NB4 (cell line): Measurements from ENCODE around the gene RBL2.
A peak's percentile ranks its signal among the peaks of the same experiment; 100 is the strongest.
"Not testable (repeated sequence)": the region's sequence is repeated elsewhere in the genome, so short reads cannot be mapped to it uniquely, and the experiment has no call there.

Experiments
- DNase-seq: peaks from one replicate; pipeline ENCODE4 v3.0.0; 2010; ENCODE audit warnings: low read depth
- H3K4me3 ChIP-seq: one replicate; pipeline ENCODE4 v1.5.1; 2011; ENCODE audit warnings: mild to moderate bottlenecking, low read depth, low read length, moderate library complexity
- CTCF ChIP-seq: IDR thresholded peaks from one replicate; pipeline ENCODE4 v1.5.1; 2012; ENCODE audit warnings: low read depth, low read length
- MYC ChIP-seq: IDR thresholded peaks from 2 replicates; pipeline ENCODE4 v1.6.1; 2011; ENCODE audit warnings: low read depth, low read length
- POLR2A ChIP-seq: IDR thresholded peaks from 2 replicates; pipeline ENCODE4 v1.6.1; 2011; ENCODE audit warnings: mild to moderate bottlenecking; ENCODE audit not compliant: insufficient read length; ENCODE audit errors: extremely low read depth
- TF ChIP-seq, protein P1 (sequence below): IDR thresholded peaks from 2 replicates; pipeline ENCODE4 v1.6.1; 2011; ENCODE audit warnings: low read depth, low read length

The RBL2 gene

DNA sequence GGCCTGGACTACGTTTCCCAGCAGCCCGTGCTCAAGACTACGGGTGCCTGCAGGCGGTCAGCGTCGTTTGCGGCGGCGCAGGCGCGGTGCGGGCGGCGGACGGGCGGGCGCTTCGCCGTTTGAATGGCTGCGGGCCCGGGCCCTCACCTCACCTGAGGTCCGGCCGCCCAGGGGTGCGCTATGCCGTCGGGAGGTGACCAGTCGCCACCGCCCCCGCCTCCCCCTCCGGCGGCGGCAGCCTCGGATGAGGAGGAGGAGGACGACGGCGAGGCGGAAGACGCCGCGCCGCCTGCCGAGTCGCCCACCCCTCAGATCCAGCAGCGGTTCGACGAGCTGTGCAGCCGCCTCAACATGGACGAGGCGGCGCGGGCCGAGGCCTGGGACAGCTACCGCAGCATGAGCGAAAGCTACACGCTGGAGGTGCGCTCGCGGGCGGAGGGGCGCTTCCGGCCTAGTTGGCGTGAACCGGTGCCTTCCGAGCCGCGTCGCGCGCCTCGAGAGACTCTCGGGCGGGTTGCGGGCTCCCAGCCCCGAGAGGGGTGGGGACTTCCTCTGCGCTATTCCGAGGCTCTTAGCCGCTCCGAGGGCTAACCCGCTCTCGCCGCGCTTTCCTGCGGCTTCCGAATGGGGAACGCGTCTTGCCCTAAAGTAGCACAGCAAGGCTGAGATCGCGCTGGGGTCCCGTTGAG lies at the start of gene RBL2:
RBL2 (plus strand) TSS at position 95 of the 689 bp plus-strand sequence; CDS start at position 181, 86 bp downstream.
- peak within 1 kb of the TSS; percentile 96 for H3K4me3 ChIP-seq
- TF ChIP-seq MYC (peak; percentile 40; the same call in 1 of the 2 replicates), POLR2A (peak; percentile 51), CTCF (no peak)
- TF ChIP-seq, protein P1, sequence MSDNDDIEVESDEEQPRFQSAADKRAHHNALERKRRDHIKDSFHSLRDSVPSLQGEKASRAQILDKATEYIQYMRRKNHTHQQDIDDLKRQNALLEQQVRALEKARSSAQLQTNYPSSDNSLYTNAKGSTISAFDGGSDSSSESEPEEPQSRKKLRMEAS = peak; percentile 47; the same call in 1 of the 2 replicates
- DNase-seq = peak; percentile 90

DNA sequence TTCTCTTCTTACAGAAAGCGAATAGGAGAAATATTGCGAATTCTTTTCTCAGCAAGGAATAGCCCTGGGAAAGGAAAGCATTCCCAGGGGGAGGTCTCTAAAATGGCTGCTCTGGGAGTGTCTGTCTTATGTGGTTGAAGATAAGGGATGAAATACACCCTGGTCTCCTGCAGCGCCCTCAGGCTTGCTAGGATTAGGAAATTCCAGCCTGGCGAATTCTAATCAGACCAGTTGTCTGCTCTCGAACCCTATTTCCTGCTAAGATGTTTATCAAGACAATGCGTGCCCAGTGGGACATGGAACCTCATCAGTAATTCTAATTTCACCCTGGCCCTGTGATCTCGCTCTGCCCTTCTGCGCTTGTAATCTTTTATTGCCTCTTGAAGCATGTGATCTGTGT lies 49.7 kb upstream of the RBL2 start:
- not testable (repeated sequence) for H3K4me3 ChIP-seq, DNase-seq

GRCh38 chr16:53404959-53405358 lies 29.3 kb upstream of the RBL2 start:
- H3K4me3 ChIP-seq = no peak overlapping the region
- peak; percentile 13 for DNase-seq
- TF ChIP-seq, protein P1 = no peak

- DNase-seq = no peak
- H3K4me3 ChIP-seq = no peak overlapping the region
- TF ChIP-seq CTCF (no peak), POLR2A (no peak), MYC (no peak)
- TF ChIP-seq, protein P1 = no peak
Measured at GRCh38 chr16:53412549-53412948, 21.7 kb upstream of the RBL2 start.

DNA sequence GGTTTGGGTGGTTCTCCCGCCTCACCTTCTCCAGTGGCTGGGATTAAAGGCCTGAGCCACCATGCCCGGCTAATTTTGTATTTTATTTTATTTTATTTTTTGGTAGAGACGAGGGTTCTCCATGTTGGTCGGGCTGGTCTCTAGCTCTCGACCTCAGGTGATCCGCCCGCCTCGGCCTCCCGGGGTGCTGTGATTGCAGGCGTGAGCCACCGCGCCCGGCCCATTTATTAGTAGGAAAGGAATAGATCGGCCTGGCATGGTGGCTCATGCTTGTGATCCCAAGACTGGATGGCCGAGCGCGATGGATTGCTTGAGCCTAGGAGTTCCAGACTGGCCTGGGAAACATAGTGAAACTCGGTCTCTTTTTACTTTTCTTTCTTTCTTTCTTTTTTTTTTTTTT lies 20.4 kb upstream of the RBL2 start:
- DNase-seq = no peak
- no peak overlapping the region for H3K4me3 ChIP-seq
- TF ChIP-seq CTCF (no peak), POLR2A (no peak), MYC (no peak)
- TF ChIP-seq, protein P1 = no peak

- TF ChIP-seq CTCF (no peak), MYC (no peak), POLR2A (no peak)
- TF ChIP-seq, protein P1 = no peak
- no peak overlapping the region for H3K4me3 ChIP-seq
- no peak for DNase-seq
Measured at GRCh38 chr16:53414381-53414780, 19.9 kb upstream of the RBL2 start.

GRCh38 chr16:53415504-53415903 lies 18.8 kb upstream of the RBL2 start:
- H3K4me3 ChIP-seq = no peak overlapping the region
- TF ChIP-seq POLR2A (no peak), MYC (no peak)
- TF ChIP-seq, protein P1 = no peak
- DNase-seq = peak; percentile 42
